Skeletal muscle cell (primary cell): ENCODE results near the gene ZNF500.
"Not testable (repeated sequence)": the region's sequence is repeated elsewhere in the genome, so short reads cannot be mapped to it uniquely, and the experiment has no call there.

ENCODE experiments used
- DNase-seq: peaks from one replicate; pipeline ENCODE4 v3.0.0-alpha.2; 2010; ENCODE audit warnings: low read depth
- H3K4me3 ChIP-seq: 2 replicates; pipeline ENCODE4 v1.5.1; 2011; ENCODE audit warnings: low read depth, mild to moderate bottlenecking, control low read depth, low read length, moderate library complexity

ZNF500 gene

GRCh38 chr16:4797805-4798252 lies 30.9 kb upstream of the ZNF500 start:
- DNase-seq, result no peak
- no peak overlapping the region for H3K4me3 ChIP-seq

GRCh38 chr16:4796982-4797804 lies 30.2 kb upstream of the ZNF500 start:
- no peak for DNase-seq
- H3K4me3 ChIP-seq, result no peak overlapping the region

- DNase-seq, result no peak
- H3K4me3 ChIP-seq, result no peak overlapping the region
Measured at GRCh38 chr16:4795828-4796572, 29.0 kb upstream of the ZNF500 start.

- DNase-seq, result no peak
- H3K4me3 ChIP-seq, result no peak within 1 kb of the TSS
Measured at GRCh38 chr16:4795181-4795827, 28.3 kb upstream of the ZNF500 start, which contains the start of gene SMIM22. TSS of gene SMIM22 (plus strand) at chr16:4795369. CDS start at chr16:4795735, 366 bp downstream.

GRCh38 chr16:4792951-4793513 lies 26.1 kb upstream of the ZNF500 start:
- DNase-seq, result no peak
- H3K4me3 ChIP-seq, result no peak overlapping the region

GRCh38 chr16:4790871-4791270 lies 23.9 kb upstream of the ZNF500 start:
- no peak for DNase-seq
- no peak overlapping the region for H3K4me3 ChIP-seq

GRCh38 chr16:4790261-4790660 lies 23.3 kb upstream of the ZNF500 start:
- no peak for DNase-seq

GRCh38 chr16:4788910-4789309 lies 21.9 kb upstream of the ZNF500 start:
- no peak overlapping the region for H3K4me3 ChIP-seq
- DNase-seq, result no peak

More at GRCh38 chr16:4790261-4790660, 23.3 kb upstream of the ZNF500 start:
- H3K4me3 ChIP-seq, result no peak overlapping the region

GRCh38 chr16:4788489-4788889 lies 21.5 kb upstream of the ZNF500 start:
- H3K4me3 ChIP-seq, result no peak overlapping the region
- no peak for DNase-seq

- H3K4me3 ChIP-seq, result no peak within 1 kb of the TSS
- DNase-seq, result no peak
Measured at GRCh38 chr16:4787627-4788482, 20.9 kb upstream of the ZNF500 start, which contains the start of gene SEPTIN12. TSS of gene SEPTIN12 (minus strand) at chr16:4788345. CDS start at chr16:4787645, 700 bp downstream.

GRCh38 chr16:4787068-4787467 lies 20.1 kb upstream of the ZNF500 start:
- H3K4me3 ChIP-seq, result no peak overlapping the region
- no peak for DNase-seq

- DNase-seq, result no peak
- H3K4me3 ChIP-seq, result no peak overlapping the region
Measured at GRCh38 chr16:4785758-4786433, 18.9 kb upstream of the ZNF500 start.

- not testable (repeated sequence) for DNase-seq, H3K4me3 ChIP-seq
Measured at GRCh38 chr16:4784444-4784987, 17.6 kb upstream of the ZNF500 start.

GRCh38 chr16:4783951-4784336 lies 17.0 kb upstream of the ZNF500 start:
- no peak for DNase-seq
- no peak overlapping the region for H3K4me3 ChIP-seq

- H3K4me3 ChIP-seq, result no peak overlapping the region
- no peak for DNase-seq
Measured at GRCh38 chr16:4783251-4783950, 16.4 kb upstream of the ZNF500 start.

- no peak for DNase-seq
- no peak overlapping the region for H3K4me3 ChIP-seq
Measured at GRCh38 chr16:4780235-4780634, 13.3 kb upstream of the ZNF500 start.

GRCh38 chr16:4778050-4778392 lies 11.1 kb upstream of the ZNF500 start:
- no peak for DNase-seq
- H3K4me3 ChIP-seq, result no peak overlapping the region
